IPS DF 6.9 (cell line): Measurements from ENCODE around the gene TNFAIP8.
"Not testable (repeated sequence)": the region's sequence is repeated elsewhere in the genome, so short reads cannot be mapped to it uniquely, and the experiment has no call there.

ENCODE experiments used
- DNase-seq: peaks from one replicate; pipeline ENCODE4 v3.0.0-alpha.2; 2013; ENCODE audit warnings: low read depth, low spot score
- H3K27ac ChIP-seq: one replicate; pipeline ENCODE4 v1.5.1; 2013; ENCODE audit warnings: low read length, control low read depth
- H3K27me3 ChIP-seq: 2 replicates; pipeline ENCODE4 v1.6.1; 2013; ENCODE audit warnings: mild to moderate bottlenecking, low read length; ENCODE audit not compliant: control insufficient read depth, insufficient read depth
- H3K36me3 ChIP-seq: 2 replicates; pipeline ENCODE4 v1.6.1; 2013; ENCODE audit warnings: low read length; ENCODE audit not compliant: control insufficient read depth, insufficient read depth
- H3K4me1 ChIP-seq: 2 replicates; pipeline ENCODE4 v1.6.1; 2013; ENCODE audit warnings: low read length; ENCODE audit not compliant: control insufficient read depth, insufficient read depth
- H3K4me3 ChIP-seq: 2 replicates; pipeline ENCODE4 v1.5.1; 2013; ENCODE audit warnings: mild to moderate bottlenecking, low read length
- H3K9me3 ChIP-seq: 2 replicates; pipeline ENCODE4 v1.6.1; 2013; ENCODE audit warnings: low read length, inconsistent platforms; ENCODE audit not compliant: control insufficient read depth, insufficient read depth
- WGBS: extraction: QIAGEN DNeasy Blood & Tissue Kit; methylation state at CpG from one replicate; pipeline ENCODE4 v1.1.7; 2013; ENCODE audit warnings: mixed read lengths, missing lambda C conversion rate; ENCODE audit not compliant: insufficient read length, insufficient coverage; 5-methylcytosine and 5-hydroxymethylcytosine counted together

TNFAIP8 gene

DNA sequence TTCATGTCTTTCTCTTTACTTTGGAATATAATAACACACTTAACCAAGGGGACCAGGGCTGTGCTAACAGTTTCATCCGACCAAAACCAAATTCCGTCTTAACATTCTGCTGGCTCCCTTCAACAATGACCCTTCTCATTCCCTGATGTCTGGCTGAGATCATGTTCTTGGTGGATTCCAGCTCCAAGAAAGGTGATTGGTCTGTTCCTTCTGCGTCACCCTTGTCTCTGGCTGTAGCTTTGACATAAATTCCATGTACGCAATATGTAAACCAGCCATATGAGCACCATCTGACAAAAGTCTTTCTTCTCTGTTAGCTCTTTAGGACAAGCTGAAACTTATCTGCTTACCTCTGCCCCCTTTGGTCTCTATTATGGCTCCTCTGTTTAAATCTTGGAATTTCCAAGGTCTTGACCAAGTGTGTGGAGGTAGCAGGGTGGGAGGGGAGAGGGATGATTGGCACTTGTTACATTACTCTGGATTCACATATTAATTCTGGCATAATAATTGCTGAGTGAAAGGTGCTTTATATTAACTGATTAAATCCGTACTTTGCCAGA lies 50.8 kb downstream of the TNFAIP8 start:
- H3K9me3 ChIP-seq, result no peaks in the 10 kb centered on the region
- no peak overlapping the region for H3K27ac ChIP-seq
- no peak for DNase-seq
- no peaks in the 10 kb centered on the region for H3K27me3 ChIP-seq
- no peak overlapping the region for H3K4me3 ChIP-seq
- no peaks in the 10 kb centered on the region for H3K4me1 ChIP-seq
- no peaks in the 10 kb centered on the region for H3K36me3 ChIP-seq
- WGBS, result no CpG with 5 or more reads among the region's 5 CpGs

DNA sequence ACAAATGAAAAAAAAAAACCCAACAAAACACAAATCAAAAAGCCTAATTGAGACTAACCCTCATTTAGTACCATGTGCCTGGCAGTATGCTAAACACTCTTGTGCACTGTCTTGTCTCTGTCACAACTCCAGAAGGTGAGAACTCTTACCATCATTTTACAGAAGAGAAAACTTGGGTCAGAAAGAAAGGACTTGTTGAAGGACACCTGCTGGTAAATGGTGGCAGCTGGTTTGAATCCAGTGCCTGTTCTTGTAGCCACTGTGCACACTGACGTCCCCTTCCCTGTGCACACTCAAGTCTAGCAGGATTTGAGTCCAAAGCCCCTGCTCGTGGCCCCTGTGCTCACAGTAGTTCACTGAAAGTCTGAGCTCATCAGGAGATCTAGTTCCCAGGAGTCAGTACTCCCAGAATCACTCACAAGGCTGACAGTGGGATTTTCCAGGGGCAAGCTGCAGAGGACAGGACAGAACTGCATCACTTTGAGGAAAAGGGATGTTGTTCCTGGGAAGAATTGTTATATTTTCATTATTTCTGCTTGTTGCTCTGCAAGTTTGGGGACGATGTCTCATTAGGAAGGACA lies 53.5 kb downstream of the TNFAIP8 start:
- Histone ChIP-seq H3K27ac (no peak overlapping the region), H3K4me3 (no peak overlapping the region), H3K27me3 (no peaks in the 10 kb centered on the region), H3K4me1 (no peaks in the 10 kb centered on the region), H3K36me3 (no peaks in the 10 kb centered on the region), H3K9me3 (no peaks in the 10 kb centered on the region)
- WGBS, result no CpG with 5 or more reads among the region's 3 CpGs
- no peak for DNase-seq

- no peak overlapping the region for H3K27ac ChIP-seq
- no peak for DNase-seq
- H3K4me3 ChIP-seq, result no peak overlapping the region
- H3K27me3 ChIP-seq, result no peaks in the 10 kb centered on the region
- no peaks in the 10 kb centered on the region for H3K9me3 ChIP-seq
- no peaks in the 10 kb centered on the region for H3K4me1 ChIP-seq
- no peaks in the 10 kb centered on the region for H3K36me3 ChIP-seq
- no CpG with 5 or more reads among the region's 4 CpGs for WGBS
Observed at GRCh38 chr5:119410448-119411159, 54.8 kb downstream of the TNFAIP8 start.

DNA sequence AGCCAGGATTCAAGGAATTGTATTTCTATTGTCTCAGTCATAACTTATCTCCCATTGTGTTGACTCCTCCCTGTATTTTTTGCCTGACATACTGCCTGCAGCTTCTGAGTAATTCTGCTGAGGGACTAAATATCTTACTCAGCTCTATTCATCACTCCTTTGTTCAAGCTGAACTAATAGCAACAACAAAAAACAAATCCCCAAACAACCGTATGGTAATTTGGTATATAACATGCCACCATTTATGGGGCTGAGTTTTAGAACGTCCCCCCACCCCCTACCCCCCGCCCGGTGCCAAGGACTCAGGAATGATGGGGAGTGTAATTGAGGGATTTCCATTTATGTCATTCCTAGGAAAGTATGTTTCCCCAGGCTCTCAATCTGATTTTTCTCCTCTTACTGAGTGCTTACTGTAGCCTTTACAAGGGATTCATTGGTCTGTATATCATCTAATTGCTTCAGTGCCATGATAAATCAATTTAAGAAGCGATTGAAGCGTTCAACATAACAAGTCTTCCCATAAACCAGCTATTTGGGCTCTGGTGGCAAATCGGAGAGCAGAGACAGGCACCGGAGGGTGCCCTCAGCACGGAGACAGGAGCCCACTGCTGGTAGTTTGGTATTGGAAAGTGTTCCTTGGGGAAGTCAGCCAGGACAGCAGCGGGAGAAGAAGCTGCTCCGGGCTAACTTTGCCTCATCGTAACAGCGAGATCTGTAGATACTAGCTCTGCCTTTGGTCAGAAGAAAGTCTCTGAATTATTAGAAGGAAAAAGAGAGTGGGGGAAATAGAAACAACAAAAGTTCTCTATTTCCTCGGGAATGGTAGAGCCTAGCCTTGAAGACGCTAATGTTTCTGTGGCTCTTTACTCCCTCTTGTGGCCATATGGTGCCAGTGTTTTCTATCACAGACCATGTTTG lies 55.8 kb downstream of the TNFAIP8 start:
- no peak overlapping the region for H3K27ac ChIP-seq
- H3K4me1 ChIP-seq, result no peaks in the 10 kb centered on the region
- WGBS, result no CpG with 5 or more reads among the region's 15 CpGs
- H3K27me3 ChIP-seq, result no peaks in the 10 kb centered on the region
- H3K36me3 ChIP-seq, result no peaks in the 10 kb centered on the region
- DNase-seq, result peak; percentile 63
- H3K9me3 ChIP-seq, result no peaks in the 10 kb centered on the region
- peak overlapping the region; percentile 52; the same call in 1 of the 2 replicates for H3K4me3 ChIP-seq

DNA sequence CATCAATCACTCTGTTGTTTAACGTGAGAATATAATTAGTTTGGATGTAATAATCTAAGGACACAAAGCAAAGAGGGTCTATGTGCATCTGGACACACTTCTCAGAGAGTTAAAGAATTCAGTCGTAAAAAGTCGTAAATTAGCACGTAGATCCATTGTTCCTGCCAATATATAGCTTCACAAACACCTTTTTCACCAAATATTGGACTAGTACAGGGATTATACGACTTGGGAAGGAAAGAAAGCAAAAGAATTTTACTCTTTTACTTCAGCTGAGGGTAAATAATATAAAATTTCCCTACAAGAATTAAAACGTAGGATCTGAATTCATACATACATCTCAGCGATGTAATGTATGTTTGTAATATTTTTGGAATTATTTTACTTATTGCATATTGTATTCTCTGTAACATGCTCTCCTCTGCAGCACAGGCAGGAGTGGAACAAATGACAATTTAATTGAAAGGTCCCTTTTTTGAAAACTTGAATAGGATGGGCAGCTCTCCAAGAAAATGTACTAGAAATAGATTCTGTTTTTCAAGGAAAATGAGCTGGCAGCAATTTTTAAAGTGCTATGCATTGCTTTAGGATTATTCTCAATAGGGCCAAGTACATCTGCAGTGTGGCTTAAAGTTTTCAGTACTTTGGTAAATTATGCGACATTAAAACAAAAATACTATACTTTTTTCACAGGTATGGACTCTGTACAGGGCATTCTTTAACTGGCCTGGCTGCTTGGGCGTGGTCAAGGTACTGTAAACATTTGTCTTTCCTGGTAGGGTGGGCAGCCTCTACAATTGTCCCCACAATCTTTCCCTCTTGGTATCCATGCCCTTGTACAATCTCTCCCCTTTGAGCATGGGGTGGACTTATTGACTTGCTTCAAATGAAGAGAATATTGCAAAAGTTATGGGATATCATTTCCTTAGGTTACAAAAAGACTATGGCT lies 56.7 kb downstream of the TNFAIP8 start:
- Histone ChIP-seq H3K27me3 (no peaks in the 10 kb centered on the region), H3K27ac (no peak overlapping the region), H3K4me3 (no peak overlapping the region; the same call in 1 of the 2 replicates), H3K9me3 (no peaks in the 10 kb centered on the region), H3K36me3 (no peaks in the 10 kb centered on the region), H3K4me1 (no peaks in the 10 kb centered on the region)
- no peak for DNase-seq
- WGBS, result no CpG with 5 or more reads among the region's 9 CpGs

DNA sequence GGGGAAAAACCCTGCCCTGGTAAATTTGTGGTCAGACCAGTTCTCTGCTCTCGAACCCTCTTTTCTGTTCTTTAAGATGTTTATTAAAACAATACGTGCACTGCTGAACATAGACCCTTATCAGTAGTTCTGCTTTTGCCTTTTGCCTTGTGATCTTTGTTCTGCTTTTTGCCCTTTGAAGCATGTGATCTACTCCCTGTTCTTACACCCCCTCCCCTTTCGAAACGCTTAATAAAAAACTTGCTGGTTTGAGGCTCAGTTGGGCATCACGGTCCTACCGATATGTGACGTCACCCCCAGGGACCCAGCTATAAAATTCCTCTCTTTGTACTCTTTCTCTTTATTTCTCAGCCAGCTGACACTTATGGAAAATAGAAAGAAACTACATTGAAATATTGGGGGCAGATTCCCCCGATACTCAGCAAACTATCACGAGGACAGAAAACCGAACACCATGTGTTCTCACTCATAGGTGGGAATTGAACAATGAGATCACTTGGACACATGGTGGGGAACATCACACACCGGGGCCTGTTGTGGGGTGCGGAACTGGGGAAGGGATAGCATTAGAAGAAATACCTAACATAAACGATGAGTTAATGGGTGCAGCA lies 58.4 kb downstream of the TNFAIP8 start:
- H3K27me3 ChIP-seq, H3K9me3 ChIP-seq, H3K36me3 ChIP-seq, H3K27ac ChIP-seq, DNase-seq, H3K4me3 ChIP-seq, H3K4me1 ChIP-seq: not testable (repeated sequence)
- no CpG with 5 or more reads among the region's 13 CpGs for WGBS

- Histone ChIP-seq H3K4me3 (no peak overlapping the region), H3K4me1 (no peaks in the 10 kb centered on the region), H3K27me3 (no peaks in the 10 kb centered on the region), H3K9me3 (no peaks in the 10 kb centered on the region), H3K36me3 (no peaks in the 10 kb centered on the region), H3K27ac (no peak overlapping the region)
- no peak for DNase-seq
- no CpG with 5 or more reads among the region's 5 CpGs for WGBS
Observed at GRCh38 chr5:119417891-119418605, 62.2 kb downstream of the TNFAIP8 start.

DNA sequence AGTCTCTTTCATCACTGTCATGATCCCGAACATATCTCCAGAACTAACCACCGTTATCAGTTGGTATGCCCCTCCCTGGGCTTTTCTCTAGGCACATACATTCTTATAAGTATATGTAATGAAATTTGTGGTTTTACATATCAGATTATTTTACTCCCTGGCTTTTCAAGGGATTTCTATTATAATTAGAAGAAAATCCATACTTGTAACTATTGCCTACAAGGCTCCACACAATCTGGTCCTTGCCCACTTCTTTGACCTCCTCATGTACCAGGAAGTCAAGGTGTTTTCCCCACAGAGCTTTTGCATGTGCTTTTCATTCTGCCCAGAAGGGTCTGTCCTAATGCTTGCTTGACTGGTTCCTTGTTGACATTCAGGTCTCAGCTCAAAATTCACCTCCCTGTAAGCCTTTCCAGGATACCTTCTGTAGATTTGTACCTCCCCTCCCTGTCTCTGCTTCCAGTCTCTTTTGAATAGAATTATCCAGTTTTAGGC lies 62.8 kb downstream of the TNFAIP8 start:
- WGBS, result no CpG with 5 or more reads among the region's 2 CpGs
- no peak overlapping the region for H3K4me3 ChIP-seq
- H3K9me3 ChIP-seq, result no peaks in the 10 kb centered on the region
- H3K27me3 ChIP-seq, result no peaks in the 10 kb centered on the region
- no peaks in the 10 kb centered on the region for H3K36me3 ChIP-seq
- H3K27ac ChIP-seq, result no peak overlapping the region
- no peak for DNase-seq
- H3K4me1 ChIP-seq, result no peaks in the 10 kb centered on the region

DNA sequence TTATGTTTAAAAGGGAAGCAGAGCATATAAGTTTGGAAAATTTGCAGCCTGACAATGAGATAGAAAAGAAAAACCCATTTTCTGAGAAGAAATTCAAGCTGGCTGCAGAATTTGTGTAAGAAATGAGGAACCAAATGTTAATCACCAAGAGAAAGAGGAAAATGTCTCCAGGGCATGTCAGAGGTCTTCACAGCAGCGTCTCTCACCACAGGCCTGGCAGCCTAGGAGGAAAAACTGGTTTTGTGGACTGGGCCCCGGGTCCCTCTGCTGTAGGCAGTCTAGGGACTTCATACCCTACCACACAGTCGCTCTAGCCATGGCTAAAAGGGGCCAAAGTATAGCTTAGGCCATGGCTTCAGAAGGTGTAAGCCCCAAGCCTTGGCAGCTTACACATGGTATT lies 64.3 kb downstream of the TNFAIP8 start:
- WGBS, result no CpG with 5 or more reads among the region's 3 CpGs
- Histone ChIP-seq H3K27me3 (no peaks in the 10 kb centered on the region), H3K36me3 (no peaks in the 10 kb centered on the region), H3K9me3 (no peaks in the 10 kb centered on the region), H3K4me1 (no peaks in the 10 kb centered on the region), H3K4me3 (no peak overlapping the region), H3K27ac (no peak overlapping the region)
- no peak for DNase-seq
